Esophagus (tissue), 2 donors: ENCODE measurements around the gene ABCA13. TPM values are rescaled to one million over a fixed set of nuclear protein-coding genes. Genes with fewer than 3 reads are reported as not detected.

Source experiments
- H3K27ac ChIP-seq, 2 donors: one replicate each; pipeline ENCODE4 v1.5.1; 2013; ENCODE audit warnings: low read depth in 2 of 2, mild to moderate bottlenecking in 2 of 2, inconsistent platforms in 1 of 2, low read length in 1 of 2, moderate library complexity in 1 of 2
- H3K27me3 ChIP-seq, 2 donors: one replicate each; pipeline ENCODE4 v1.6.1; 2013; ENCODE audit warnings: low read length in 2 of 2, control low read depth in 1 of 2, mild to moderate bottlenecking in 1 of 2; ENCODE audit not compliant: insufficient read depth in 2 of 2, control insufficient read depth in 1 of 2
- H3K36me3 ChIP-seq, 2 donors: one replicate each; pipeline ENCODE4 v1.6.1; 2013; ENCODE audit warnings: low read length in 1 of 2; ENCODE audit not compliant: control insufficient read depth in 2 of 2, insufficient read depth in 2 of 2
- H3K4me1 ChIP-seq, 2 donors: one replicate each; pipeline ENCODE4 v1.6.1; 2013; ENCODE audit warnings: low read length in 1 of 2; ENCODE audit not compliant: control insufficient read depth in 2 of 2, insufficient read depth in 2 of 2
- H3K4me3 ChIP-seq, 2 donors: one replicate each; pipeline ENCODE4 v1.5.1; 2013; ENCODE audit warnings: low read length in 2 of 2, mild to moderate bottlenecking in 2 of 2, low read depth in 1 of 2, moderate library complexity in 1 of 2
- H3K9me3 ChIP-seq, 2 donors: one replicate each; pipeline ENCODE4 v1.6.1; 2013; ENCODE audit warnings: mild to moderate bottlenecking in 2 of 2, low read depth in 1 of 2, low read length in 1 of 2, moderate library complexity in 1 of 2; ENCODE audit not compliant: control insufficient read depth in 2 of 2, insufficient read depth in 1 of 2
- WGBS, 2 donors: extraction: QIAGEN DNeasy Blood & Tissue Kit; methylation state at CpG; one replicate each; pipeline ENCODE4 v1.1.7; 2013; 5-methylcytosine and 5-hydroxymethylcytosine counted together
- polyA plus RNA-seq, 2 donors: library from polyadenylated mRNA; stranded (reverse); fragments of 200-250 nt; gene quantifications; one replicate each; pipeline ENCODE4 v1.2.3, GENCODE V29; 2013
- donor health status: healthy with polysubstance abuse.
- donor health status: Bipolar disorder and iron deficiency.

ABCA13 gene
- polyA plus RNA-seq, 2 donors: 0.49 to 1.6 TPM

- 67 to 71% methylated on average over 5 of the region's 5 CpGs for WGBS, 2 donors
- H3K4me3 ChIP-seq: no peak overlapping the region
- H3K27me3 ChIP-seq: no peaks in the 10 kb centered on the region
- no peak overlapping the region for H3K27ac ChIP-seq
- H3K4me1 ChIP-seq: no peaks in the 10 kb centered on the region
- no peaks in the 10 kb centered on the region for H3K9me3 ChIP-seq
- H3K36me3 ChIP-seq: no peaks in the 10 kb centered on the region
Observed at GRCh38 chr7:48337012-48337621, 165.9 kb downstream of the ABCA13 start.

- Histone ChIP-seq H3K4me1 (no peaks in the 10 kb centered on the region), H3K36me3 (no peaks in the 10 kb centered on the region), H3K4me3 (no peak overlapping the region), H3K27me3 (no peaks in the 10 kb centered on the region), H3K27ac (no peak overlapping the region), H3K9me3 (no peaks in the 10 kb centered on the region)
- WGBS, 2 donors: 69 to 70% methylated on average over 3 of the region's 3 CpGs
Observed at GRCh38 chr7:48337781-48338180, 166.5 kb downstream of the ABCA13 start.

- 82 to 84% methylated on average over 5 of the region's 5 CpGs for WGBS, 2 donors
- no peaks in the 10 kb centered on the region for H3K27me3 ChIP-seq
- H3K9me3 ChIP-seq: no peaks in the 10 kb centered on the region
- no peaks in the 10 kb centered on the region for H3K36me3 ChIP-seq
- no peak overlapping the region for H3K4me3 ChIP-seq
- no peaks in the 10 kb centered on the region for H3K4me1 ChIP-seq
- no peak overlapping the region for H3K27ac ChIP-seq
Observed at GRCh38 chr7:48347230-48347825, 176.1 kb downstream of the ABCA13 start.

- no peaks in the 10 kb centered on the region for H3K27me3 ChIP-seq
- H3K36me3 ChIP-seq: no peaks in the 10 kb centered on the region
- no peaks in the 10 kb centered on the region for H3K9me3 ChIP-seq
- 80 to 85% methylated on average over 7 of the region's 7 CpGs for WGBS, 2 donors
- no peak overlapping the region for H3K27ac ChIP-seq
- no peaks in the 10 kb centered on the region for H3K4me1 ChIP-seq
- no peak overlapping the region for H3K4me3 ChIP-seq
Observed at GRCh38 chr7:48350515-48350914, 179.3 kb downstream of the ABCA13 start.

GRCh38 chr7:48351900-48352299 is 180.6 kb downstream of the ABCA13 start:
- 82% methylated on average over 7 of the region's 7 CpGs for WGBS, 2 donors
- Histone ChIP-seq H3K4me1 (no peaks in the 10 kb centered on the region), H3K36me3 (no peaks in the 10 kb centered on the region), H3K27ac (no peak overlapping the region), H3K27me3 (no peaks in the 10 kb centered on the region), H3K9me3 (no peaks in the 10 kb centered on the region), H3K4me3 (no peak overlapping the region)

GRCh38 chr7:48355346-48355745 is 184.1 kb downstream of the ABCA13 start:
- WGBS, 2 donors: 86 to 93% methylated on average over 3 of the region's 3 CpGs
- H3K4me3 ChIP-seq: no peak overlapping the region
- H3K9me3 ChIP-seq: no peaks in the 10 kb centered on the region
- H3K36me3 ChIP-seq: no peaks in the 10 kb centered on the region
- no peaks in the 10 kb centered on the region for H3K27me3 ChIP-seq
- H3K27ac ChIP-seq: no peak overlapping the region
- no peaks in the 10 kb centered on the region for H3K4me1 ChIP-seq

- no peaks in the 10 kb centered on the region for H3K9me3 ChIP-seq
- H3K36me3 ChIP-seq: no peaks in the 10 kb centered on the region
- no peak overlapping the region for H3K27ac ChIP-seq
- WGBS, 2 donors: 70 to 78% methylated on average over 6 of the region's 6 CpGs
- no peak overlapping the region for H3K4me3 ChIP-seq
- H3K27me3 ChIP-seq: no peaks in the 10 kb centered on the region
- no peaks in the 10 kb centered on the region for H3K4me1 ChIP-seq
Observed at GRCh38 chr7:48360574-48360973, 189.3 kb downstream of the ABCA13 start.

- no peaks in the 10 kb centered on the region for H3K27me3 ChIP-seq
- WGBS, 2 donors: 67 to 73% methylated on average over 3 of the region's 3 CpGs
- no peak overlapping the region for H3K27ac ChIP-seq
- H3K36me3 ChIP-seq: no peaks in the 10 kb centered on the region
- H3K4me1 ChIP-seq: no peaks in the 10 kb centered on the region
- H3K4me3 ChIP-seq: no peak overlapping the region
- H3K9me3 ChIP-seq: no peaks in the 10 kb centered on the region
Observed at GRCh38 chr7:48363174-48363573, 191.9 kb downstream of the ABCA13 start.

GRCh38 chr7:48365010-48365409 is 193.8 kb downstream of the ABCA13 start:
- no peaks in the 10 kb centered on the region for H3K27me3 ChIP-seq

GRCh38 chr7:48366096-48366495 is 194.8 kb downstream of the ABCA13 start:
- H3K4me1 ChIP-seq: no peaks in the 10 kb centered on the region
- H3K27me3 ChIP-seq: no peaks in the 10 kb centered on the region
- 44 to 48% methylated on average over 4 of the region's 4 CpGs for WGBS, 2 donors
- H3K4me3 ChIP-seq: no peak overlapping the region
- H3K9me3 ChIP-seq: no peaks in the 10 kb centered on the region
- H3K27ac ChIP-seq: no peak overlapping the region
- H3K36me3 ChIP-seq: no peaks in the 10 kb centered on the region

More at GRCh38 chr7:48365010-48365409, 193.8 kb downstream of the ABCA13 start:
- H3K36me3 ChIP-seq: no peaks in the 10 kb centered on the region
- no peak overlapping the region for H3K27ac ChIP-seq
- WGBS, 2 donors: 48 to 51% methylated on average over 2 of the region's 2 CpGs
- no peak overlapping the region for H3K4me3 ChIP-seq
- H3K4me1 ChIP-seq: no peaks in the 10 kb centered on the region
- H3K9me3 ChIP-seq: no peaks in the 10 kb centered on the region
